Renal cortex interstitium (tissue), 11 donors: Measurements from ENCODE around the gene HOXD3. TPM values are rescaled to one million over a fixed set of nuclear protein-coding genes. Genes with fewer than 3 reads are reported as not detected.

Experiments
- DNase-seq, 11 donors: peaks; one replicate each; pipeline ENCODE4 v3.0.0-alpha.2; 2013; ENCODE audit warnings: low read depth in 9 of 11, low spot score in 4 of 11; ENCODE audit errors: extremely low read depth in 1 of 11
- polyA plus RNA-seq, 3 donors: library from polyadenylated mRNA; unstranded; fragments of 120-200 nt; gene quantifications; one replicate each; pipeline ENCODE4 v1.2.1, GENCODE V29; 2013; ENCODE audit not compliant: insufficient read length in 3 of 3

Gene HOXD3
- polyA plus RNA-seq, 3 donors: 25.3 to 30.3 (median 26.5) TPM

DNA sequence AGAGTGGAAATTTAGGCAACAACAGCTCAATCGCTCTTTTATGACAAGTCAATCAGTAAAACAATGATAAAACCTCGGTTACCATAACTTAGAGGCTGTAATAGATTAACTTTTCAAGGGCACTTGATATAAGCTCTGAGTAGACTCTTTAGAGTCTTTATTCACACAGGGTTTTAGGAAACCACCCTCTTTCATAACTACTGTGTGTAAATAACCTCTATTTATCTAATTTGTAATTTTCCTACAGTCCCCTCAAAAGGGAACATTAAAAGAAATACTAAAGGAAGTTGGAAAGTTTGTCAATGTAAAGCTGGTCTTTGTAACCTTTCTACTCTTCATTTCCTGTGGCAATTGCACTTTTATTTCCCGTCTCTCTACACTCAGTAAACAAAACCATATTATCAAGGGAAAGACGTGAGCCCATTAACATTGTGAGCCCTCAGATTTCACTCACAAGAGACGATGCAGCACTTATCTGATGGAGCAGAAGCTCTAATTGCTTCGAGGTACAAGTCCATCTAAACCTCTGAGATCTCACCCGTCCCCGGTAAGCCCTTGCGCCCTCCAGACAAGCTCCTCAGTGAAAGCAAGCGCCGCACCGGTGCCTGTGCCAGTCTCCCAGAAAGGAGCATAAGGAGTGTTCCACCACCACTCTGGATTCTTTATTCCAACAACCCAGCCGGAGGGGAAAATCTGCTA is 30.2 kb downstream of the HOXD3 start:
- peak in 1 of 11 donors; percentile 27 for DNase-seq

DNA sequence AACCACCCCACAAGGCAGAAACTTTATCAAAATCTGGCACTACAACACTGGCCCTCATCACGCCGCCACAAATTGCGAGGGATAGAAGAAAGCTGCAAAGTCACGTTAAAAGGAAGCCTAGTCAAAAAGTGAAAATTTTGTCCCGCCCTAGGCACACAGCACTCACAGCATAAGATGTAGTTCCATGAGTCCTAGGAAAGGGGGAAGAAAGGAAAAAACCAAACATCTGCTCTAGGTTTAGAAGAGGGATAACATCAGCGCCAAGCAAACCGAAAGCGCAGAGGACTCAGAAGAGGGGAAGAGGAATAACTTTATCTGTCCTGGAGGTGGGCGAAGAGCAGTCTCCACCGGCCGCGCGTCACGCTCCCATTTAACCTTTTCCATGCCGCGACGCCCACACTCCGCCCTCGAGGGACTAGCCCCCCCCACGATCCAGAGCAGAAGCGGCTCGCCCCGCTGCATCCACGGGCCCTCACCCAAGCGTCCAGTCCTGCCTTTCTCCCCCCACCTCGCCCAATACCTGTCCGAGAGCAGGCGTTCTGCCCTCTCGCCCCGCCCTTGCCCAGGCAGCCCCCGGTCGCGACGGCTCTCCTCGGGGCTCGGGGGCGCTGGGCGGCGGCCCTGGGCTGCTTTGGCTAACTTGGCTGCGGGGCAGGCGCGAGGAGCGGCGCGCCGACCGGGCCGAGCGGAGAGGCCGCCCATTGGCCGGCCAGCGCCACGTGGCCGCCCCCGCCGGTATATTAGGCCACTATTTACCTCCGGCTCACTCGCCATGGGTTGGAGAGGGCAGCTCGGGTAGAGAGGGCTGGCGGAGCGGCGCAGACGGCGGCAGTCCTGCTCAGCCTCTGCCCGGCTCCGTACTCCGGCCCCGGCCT is 31.0 kb downstream of the HOXD3 start, which contains the start of gene HOXD1:
TSS of gene HOXD1 (plus strand) at position 770 of the 875 bp plus-strand sequence. CDS start 134 bp downstream, outside the sequence.
- DNase-seq: peak in 1 of 11 donors; percentile 44

DNA sequence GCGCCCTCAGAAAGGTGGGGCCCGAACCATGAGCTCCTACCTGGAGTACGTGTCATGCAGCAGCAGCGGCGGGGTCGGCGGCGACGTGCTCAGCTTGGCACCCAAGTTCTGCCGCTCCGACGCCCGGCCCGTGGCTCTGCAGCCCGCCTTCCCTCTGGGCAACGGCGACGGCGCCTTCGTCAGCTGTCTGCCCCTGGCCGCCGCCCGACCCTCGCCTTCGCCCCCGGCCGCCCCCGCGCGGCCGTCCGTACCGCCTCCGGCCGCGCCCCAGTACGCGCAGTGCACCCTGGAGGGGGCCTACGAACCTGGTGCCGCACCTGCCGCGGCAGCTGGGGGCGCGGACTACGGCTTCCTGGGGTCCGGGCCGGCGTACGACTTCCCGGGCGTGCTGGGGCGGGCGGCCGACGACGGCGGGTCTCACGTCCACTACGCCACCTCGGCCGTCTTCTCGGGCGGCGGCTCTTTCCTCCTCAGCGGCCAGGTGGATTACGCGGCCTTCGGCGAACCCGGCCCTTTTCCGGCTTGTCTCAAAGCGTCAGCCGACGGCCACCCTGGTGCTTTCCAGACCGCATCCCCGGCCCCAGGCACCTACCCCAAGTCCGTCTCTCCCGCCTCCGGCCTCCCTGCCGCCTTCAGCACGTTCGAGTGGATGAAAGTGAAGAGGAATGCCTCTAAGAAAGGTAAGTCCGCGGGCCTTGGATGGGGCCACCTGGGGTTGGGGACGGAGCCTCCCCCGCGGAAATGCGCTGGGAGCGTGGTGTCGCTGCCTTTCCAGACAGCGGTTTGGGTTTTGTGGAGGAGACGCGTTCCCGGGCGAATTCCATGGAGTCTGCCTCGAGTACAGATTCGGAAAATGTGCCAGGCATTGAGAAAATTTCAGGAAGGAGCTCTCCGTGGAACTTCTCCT is 31.9 kb downstream of the HOXD3 start:
- no peak for DNase-seq

DNA sequence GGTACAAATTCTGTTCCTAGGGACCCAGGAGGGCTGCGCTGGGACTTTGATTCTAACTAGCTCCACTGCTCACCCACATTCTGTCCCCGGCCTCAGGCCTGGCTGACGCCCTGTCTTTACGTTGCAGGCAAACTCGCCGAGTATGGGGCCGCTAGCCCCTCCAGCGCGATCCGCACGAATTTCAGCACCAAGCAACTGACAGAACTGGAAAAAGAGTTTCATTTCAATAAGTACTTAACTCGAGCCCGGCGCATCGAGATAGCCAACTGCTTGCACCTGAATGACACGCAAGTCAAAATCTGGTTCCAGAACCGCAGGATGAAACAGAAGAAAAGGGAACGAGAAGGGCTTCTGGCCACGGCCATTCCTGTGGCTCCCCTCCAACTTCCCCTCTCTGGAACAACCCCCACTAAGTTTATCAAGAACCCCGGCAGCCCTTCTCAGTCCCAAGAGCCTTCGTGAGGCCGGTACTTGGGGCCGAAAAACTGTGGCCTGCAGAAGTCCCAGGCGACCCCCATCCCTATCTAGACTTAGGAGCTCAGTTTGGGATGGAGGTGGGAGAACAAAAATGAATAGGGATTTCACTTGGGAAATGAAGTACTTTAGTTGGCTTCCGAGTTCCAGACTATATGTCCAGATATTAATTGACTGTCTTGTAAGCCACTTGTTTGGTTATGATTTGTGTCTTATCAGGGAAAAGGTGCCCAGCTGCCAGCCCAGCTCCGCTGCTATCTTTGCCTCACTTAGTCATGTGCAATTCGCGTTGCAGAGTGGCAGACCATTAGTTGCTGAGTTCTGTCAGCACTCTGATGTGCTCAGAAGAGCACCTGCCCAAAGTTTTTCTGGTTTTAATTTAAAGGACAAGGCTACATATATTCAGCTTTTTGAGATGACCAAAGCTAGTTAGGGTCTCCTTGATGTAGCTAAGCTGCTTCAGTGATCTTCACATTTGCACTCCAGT is 32.9 kb downstream of the HOXD3 start:
- peak in 1 of 11 donors; percentile 23 for DNase-seq

DNA sequence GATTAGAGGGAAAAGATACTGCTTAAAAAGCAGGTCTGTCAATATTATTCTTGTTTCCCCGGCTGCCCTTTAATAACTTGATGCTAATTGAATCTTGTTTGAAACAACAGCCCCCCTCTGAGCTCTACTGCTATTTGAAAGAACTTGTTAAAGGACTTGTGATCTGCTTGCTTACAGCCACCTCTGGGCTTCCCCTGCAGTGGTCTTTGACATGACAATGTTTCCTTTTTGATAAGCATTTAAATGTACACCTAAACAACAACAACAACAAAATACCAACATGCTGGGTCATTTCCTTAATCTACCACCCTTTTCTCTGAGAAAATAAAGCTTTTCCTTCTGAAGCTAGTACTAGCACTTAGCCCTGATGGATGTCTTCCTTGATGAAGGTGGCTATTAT is 35.2 kb downstream of the HOXD3 start:
- no peak for DNase-seq

GRCh38 chr2:176193048-176193447 is 35.9 kb downstream of the HOXD3 start:
- no peak for DNase-seq

DNA sequence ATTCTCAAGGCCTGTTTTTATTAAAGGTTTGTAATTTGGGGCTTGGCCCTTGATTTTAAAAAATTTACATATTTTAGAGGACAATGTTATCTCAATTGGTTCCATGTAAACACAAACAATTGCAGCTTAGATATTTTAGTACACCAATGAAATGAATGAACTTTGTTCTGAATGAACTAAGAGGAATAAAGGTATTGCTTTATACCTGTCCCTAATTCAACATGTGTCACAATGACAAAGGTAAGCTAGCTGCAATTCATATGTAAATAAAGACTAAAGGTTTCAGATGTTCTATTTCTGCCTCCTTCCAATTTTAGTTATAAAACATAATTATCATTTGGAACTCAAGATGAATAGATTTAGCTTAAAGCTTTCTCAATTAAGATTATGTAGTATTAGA is 42.8 kb downstream of the HOXD3 start:
- no peak for DNase-seq

- DNase-seq: no peak
Measured at GRCh38 chr2:176200971-176201370, 43.9 kb downstream of the HOXD3 start.

DNA sequence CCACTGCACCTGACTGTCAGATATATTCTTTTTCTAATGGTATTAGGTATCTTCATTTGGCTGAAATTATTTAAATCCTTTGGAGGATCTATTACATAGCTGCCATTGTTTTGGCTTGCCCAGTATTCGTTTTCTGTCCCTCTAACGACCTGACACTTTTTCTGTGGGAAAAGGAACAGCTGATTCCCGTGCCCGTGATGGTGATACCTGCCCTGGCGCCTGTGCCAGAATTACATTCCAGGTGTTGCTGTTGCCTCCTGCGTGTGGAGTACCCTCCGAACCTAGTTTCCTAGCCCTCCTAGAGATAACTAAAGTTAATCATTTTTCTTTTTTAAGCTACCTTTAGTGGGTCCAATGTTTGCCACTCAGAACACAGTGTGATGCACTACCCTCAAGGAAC is 45.4 kb downstream of the HOXD3 start:
- no peak for DNase-seq

DNA sequence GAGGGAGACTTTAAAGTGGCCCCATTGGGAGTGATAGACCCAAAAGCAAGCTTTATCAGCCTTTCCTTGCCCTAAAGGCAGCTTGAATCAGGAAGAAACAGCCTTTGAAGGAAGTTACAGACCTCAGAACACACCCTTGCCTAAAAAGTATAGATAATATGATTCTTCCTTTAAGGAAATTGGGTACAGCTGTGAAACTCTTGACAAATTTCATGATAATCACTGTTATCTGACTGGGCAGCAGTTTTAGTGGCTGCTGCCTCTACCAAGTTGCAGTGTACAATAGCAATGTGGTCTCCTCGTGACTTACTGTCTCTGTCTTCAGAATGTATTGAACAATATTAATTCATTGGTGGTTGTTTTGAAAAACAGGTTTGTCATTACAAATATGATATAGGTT is 48.0 kb downstream of the HOXD3 start:
- no peak for DNase-seq

DNA sequence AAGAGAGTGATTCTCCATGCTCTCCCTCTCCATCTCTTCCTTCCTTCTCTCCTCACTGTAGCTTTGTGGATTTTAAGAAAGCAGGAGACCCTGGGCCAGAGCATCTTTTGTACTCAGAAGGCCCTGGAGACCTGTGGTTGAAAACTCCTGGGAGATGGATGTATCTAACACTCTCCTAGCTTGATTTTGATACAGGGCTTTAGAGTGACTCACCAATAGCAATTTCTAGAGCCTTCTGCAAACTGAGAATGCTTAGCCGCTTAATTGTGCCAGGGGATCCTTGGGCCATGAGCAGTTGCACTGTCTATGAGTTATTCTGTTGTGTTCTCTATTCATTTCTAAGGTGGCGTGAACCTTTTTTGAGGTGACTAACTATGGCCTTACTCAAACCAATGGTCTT is 49.0 kb downstream of the HOXD3 start:
- no peak for DNase-seq

- DNase-seq: no peak
Measured at GRCh38 chr2:176206682-176207081, 49.6 kb downstream of the HOXD3 start.

DNA sequence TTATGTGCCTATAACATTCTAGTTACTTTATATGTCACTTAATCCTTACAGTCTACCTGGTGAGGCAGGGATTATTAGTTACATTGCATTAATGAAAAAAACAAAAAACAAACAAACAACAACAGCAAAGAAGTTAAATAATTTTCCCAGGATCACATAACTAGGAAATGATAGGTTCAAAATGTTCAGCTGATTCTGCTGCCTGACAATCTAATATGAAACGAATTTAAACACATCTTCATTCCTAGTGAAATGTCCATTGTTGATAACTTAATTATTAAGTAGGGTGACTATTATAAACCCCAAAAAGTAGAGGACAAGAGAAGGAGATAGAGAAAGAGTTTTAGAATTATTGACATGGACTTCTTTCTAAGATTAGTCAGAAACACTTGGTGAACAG is 54.0 kb downstream of the HOXD3 start:
- DNase-seq: no peak

- no peak for DNase-seq
Measured at GRCh38 chr2:176212276-176212675, 55.2 kb downstream of the HOXD3 start.

DNA sequence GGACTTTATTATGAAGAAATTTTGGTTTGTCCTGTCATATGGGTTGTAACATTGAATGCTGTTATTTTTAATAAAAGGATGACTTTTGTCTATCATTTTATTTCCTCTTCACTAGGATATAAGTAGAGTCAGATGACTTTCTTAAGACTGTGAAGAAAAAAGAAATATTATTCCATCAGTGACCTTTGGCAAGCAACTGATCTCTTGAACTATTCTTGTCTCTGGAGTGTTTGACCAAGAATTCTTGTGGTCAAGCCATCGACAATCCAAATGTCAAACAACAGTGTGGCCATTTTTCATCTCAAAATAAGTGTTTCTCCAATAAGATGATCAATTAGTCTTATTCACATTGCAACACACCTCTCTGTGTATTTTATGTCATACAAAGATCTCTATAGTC is 56.3 kb downstream of the HOXD3 start:
- DNase-seq: no peak
